Measurements from ENCODE around the gene ARHGAP9.
"Not testable (repeated sequence)": the region's sequence is repeated elsewhere in the genome, so short reads cannot be mapped to it uniquely, and the experiment has no call there.

Gene ARHGAP9

DNA sequence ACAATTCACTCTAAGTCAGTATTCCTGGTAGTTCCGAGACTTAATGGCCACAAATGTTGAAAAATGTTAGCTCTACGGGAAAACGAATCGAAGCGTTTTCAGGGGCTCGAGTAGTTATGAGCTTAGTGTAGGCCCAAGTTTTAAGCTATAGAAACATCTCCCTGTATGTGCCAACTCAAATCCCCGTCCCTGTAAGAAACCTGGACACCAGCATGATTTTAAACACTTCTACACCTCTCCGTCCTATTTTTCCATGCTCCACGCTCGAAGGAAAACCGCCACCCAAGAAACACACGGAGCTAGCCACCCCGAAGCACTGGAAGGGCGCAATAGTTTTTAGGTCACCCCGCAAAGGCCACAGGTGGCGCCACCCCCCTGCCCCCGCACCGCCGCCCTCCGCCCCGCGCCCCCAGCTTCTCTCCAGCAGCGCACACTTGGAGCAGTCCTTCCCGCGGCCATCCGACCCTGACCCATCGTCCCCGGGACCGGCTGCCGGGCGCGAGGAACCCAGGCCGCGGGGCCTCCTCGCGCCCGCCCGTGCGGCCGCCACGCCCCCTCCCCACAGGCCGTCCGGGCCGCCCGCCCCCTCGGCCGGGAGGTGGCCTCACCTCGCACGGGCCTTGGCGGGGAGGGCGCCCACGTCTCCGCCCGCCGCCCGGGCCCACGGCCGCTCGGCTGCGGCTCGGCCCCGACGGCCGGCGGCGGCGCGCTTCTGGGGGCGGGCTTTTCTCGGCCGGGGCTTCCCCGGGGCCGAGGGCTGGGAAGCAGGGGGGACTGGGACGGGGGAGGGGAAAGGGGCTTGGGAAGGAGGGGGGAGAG is 49.3 kb downstream of the ARHGAP9 start:
- TF ChIP-seq, protein P1, sequence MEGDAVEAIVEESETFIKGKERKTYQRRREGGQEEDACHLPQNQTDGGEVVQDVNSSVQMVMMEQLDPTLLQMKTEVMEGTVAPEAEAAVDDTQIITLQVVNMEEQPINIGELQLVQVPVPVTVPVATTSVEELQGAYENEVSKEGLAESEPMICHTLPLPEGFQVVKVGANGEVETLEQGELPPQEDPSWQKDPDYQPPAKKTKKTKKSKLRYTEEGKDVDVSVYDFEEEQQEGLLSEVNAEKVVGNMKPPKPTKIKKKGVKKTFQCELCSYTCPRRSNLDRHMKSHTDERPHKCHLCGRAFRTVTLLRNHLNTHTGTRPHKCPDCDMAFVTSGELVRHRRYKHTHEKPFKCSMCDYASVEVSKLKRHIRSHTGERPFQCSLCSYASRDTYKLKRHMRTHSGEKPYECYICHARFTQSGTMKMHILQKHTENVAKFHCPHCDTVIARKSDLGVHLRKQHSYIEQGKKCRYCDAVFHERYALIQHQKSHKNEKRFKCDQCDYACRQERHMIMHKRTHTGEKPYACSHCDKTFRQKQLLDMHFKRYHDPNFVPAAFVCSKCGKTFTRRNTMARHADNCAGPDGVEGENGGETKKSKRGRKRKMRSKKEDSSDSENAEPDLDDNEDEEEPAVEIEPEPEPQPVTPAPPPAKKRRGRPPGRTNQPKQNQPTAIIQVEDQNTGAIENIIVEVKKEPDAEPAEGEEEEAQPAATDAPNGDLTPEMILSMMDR (conservative IDR thresholded peaks at IDR 0.05; ENCODE audit: low read depth, low read length), result no peak
- peak overlapping the region; percentile 62 for H3K4me3 ChIP-seq (ENCODE audit: low read depth, low read length)
- DNase-seq (ENCODE audit: low read depth), result peak; percentile 38

DNA sequence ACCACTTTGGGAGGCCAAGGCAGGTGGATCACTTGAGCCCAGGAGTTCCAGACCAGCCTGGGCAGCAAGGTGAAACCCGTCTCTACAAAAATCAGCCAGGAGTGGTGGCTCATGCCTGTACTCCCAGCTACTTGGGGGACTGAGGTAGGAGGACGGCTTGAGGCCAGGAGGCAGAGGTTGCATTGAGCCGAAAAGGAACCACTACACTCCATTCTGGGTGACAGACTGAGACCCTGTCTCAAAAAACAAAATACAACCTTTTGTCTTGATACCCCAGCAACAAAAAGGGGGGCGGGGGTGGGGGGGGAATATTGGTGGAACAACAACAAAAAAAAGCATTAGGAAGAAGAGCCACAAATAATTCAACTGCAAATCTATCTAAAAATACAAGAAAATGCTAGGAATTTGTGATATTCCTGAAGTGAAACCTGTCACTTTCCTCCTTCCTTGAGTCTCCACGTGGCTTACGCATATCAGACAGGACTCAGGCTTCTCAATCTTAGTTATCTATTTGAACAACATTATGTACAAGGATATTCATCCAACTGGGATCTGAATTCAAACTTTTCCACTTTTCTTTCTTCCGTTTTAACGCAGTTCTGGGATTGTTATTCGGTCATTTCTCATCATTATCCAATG is 50.1 kb downstream of the ARHGAP9 start:
- TF ChIP-seq, protein P1 (conservative IDR thresholded peaks at IDR 0.05; ENCODE audit: low read depth, low read length), result no peak
- DNase-seq (ENCODE audit: low read depth), result peak; percentile 29
- H3K4me3 ChIP-seq (ENCODE audit: low read depth, low read length), result peak overlapping the region; percentile 62

DNA sequence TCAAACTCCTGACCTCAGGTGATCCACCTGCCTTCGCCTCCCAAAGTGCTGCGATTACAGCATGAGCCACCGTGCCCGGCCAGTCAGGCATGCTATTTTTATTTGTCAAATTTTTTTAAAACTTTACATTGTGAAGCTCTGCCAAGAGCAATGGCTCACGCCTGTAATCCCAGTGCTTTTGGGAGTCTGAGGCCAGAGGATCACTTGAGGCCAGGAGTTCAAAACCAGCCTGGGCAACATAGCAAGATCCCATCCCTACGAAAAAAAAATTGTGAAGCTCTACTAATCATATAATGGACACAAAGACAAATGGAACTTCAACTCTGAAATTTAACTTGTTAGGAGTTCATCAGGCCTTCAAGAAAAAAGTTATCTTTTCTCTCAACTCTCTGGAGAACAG is 50.7 kb downstream of the ARHGAP9 start:
- TF ChIP-seq, protein P1 (conservative IDR thresholded peaks at IDR 0.05; ENCODE audit: low read depth, low read length), result no peak
- DNase-seq (ENCODE audit: low read depth), result no peak
- H3K4me3 ChIP-seq (ENCODE audit: low read depth, low read length), result no peak overlapping the region

DNA sequence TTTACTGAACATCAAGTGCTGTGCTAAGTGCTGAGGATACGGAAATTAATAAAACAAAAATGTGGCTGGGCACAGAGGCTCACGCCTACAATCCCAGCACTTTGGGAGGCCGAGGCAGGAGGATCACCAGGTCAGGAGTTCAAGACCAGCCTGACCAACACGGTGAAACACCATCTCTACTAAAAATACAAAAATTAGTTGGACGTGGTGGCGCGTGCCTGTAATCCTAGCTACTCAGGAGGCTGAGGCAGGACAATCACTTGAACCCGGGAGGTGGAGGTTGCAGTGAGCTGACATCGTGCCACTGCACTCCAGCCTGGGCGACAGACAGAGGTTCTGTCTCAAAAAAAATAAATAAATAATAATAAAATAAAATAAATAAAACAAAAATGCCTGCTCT is 52.7 kb downstream of the ARHGAP9 start:
- not testable (repeated sequence) for H3K4me3 ChIP-seq (ENCODE audit: low read depth, low read length); DNase-seq (ENCODE audit: low read depth)

All from choroid plexus epithelial cell (primary cell).